ENCODE results near the gene PNPLA8.

DNA sequence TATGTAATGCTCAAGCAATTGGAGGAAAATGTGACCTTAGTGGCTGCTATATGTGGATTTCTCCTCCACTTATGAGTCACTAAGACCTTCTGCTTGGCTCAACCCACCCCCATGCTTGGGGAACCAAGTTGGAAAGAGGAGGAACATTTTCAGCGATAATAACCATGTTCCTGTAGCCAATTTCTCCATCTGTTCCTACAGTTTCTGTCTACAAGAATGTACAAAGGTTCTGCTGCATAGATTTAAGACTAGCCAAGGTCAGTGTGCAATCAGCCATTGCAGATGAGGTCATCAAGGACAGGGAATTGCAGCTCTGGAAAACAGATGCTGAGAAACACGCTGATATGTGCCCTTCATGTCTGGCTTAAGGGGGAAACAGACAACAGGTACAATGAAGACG is 64.1 kb downstream of the PNPLA8 start:
- TF ChIP-seq YY1 (IDR thresholded peaks at IDR 0.05; ENCODE audit: low read depth) = no peak
- TF ChIP-seq, protein P1, sequence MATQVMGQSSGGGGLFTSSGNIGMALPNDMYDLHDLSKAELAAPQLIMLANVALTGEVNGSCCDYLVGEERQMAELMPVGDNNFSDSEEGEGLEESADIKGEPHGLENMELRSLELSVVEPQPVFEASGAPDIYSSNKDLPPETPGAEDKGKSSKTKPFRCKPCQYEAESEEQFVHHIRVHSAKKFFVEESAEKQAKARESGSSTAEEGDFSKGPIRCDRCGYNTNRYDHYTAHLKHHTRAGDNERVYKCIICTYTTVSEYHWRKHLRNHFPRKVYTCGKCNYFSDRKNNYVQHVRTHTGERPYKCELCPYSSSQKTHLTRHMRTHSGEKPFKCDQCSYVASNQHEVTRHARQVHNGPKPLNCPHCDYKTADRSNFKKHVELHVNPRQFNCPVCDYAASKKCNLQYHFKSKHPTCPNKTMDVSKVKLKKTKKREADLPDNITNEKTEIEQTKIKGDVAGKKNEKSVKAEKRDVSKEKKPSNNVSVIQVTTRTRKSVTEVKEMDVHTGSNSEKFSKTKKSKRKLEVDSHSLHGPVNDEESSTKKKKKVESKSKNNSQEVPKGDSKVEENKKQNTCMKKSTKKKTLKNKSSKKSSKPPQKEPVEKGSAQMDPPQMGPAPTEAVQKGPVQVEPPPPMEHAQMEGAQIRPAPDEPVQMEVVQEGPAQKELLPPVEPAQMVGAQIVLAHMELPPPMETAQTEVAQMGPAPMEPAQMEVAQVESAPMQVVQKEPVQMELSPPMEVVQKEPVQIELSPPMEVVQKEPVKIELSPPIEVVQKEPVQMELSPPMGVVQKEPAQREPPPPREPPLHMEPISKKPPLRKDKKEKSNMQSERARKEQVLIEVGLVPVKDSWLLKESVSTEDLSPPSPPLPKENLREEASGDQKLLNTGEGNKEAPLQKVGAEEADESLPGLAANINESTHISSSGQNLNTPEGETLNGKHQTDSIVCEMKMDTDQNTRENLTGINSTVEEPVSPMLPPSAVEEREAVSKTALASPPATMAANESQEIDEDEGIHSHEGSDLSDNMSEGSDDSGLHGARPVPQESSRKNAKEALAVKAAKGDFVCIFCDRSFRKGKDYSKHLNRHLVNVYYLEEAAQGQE (IDR thresholded peaks at IDR 0.05; ENCODE audit: low read depth) = no peak
- TF ChIP-seq EP300 (IDR thresholded peaks at IDR 0.05; ENCODE audit: borderline replicate concordance) = no peak
- no peak for TF ChIP-seq FOXM1 (IDR thresholded peaks at IDR 0.05; ENCODE audit: borderline replicate concordance, low read depth)
- TF ChIP-seq RAD21 (IDR thresholded peaks at IDR 0.05; ENCODE audit: low read depth) = no peak

All from Ishikawa (cell line).